ENCODE data around the gene WFIKKN1. TPM values are rescaled to one million over a fixed set of nuclear protein-coding genes. Genes with fewer than 3 reads are reported as not detected.
A peak's percentile ranks its signal among the peaks of the same experiment; 100 is the strongest.

The WFIKKN1 gene
- total RNA-seq, 1 experiment from 2014 or later, result 12.3 TPM

GRCh38 chr16:667780-668518 lies 37.2 kb downstream of the WFIKKN1 start, which contains the start of gene RHOT2 (continued):
- TF ChIP-seq ARID4B (CRISPR knock-in tag; IDR thresholded peaks at IDR 0.05; ENCODE audit: borderline replicate concordance), result peak; percentile 93
- TF ChIP-seq TP53 (CRISPR knock-in tag; IDR thresholded peaks at IDR 0.05), result peak; percentile 50; the same call in 1 of the 2 replicates
- TF ChIP-seq NR2C2 (CRISPR knock-in tag; IDR thresholded peaks at IDR 0.05), result no peak
- TF ChIP-seq FOXP4 (CRISPR knock-in tag; IDR thresholded peaks at IDR 0.05), result 0 out of 2 replicates have a peak, but pooled peaks have one; percentile 48
- TF ChIP-seq MYBL2 (CRISPR knock-in tag; IDR thresholded peaks at IDR 0.05), result peak; percentile 64; the same call in 1 of the 2 replicates
- TF ChIP-seq TEAD1 (CRISPR knock-in tag; IDR thresholded peaks at IDR 0.05), result peak; percentile 81; the same call in 1 of the 2 replicates
- TF ChIP-seq SP1 (CRISPR knock-in tag; conservative IDR thresholded peaks at IDR 0.05), result peak; percentile 97
- TF ChIP-seq ZNF532 (CRISPR knock-in tag; IDR thresholded peaks at IDR 0.05; ENCODE audit: borderline replicate concordance), result no peak
- no peak for TF ChIP-seq STAT6 (CRISPR knock-in tag; conservative IDR thresholded peaks at IDR 0.05; ENCODE audit: low read depth)
- no peak for TF ChIP-seq CDX4 (CRISPR knock-in tag; IDR thresholded peaks at IDR 0.05; ENCODE audit: borderline replicate concordance)
- TF ChIP-seq IRF1 (CRISPR knock-in tag; IDR thresholded peaks at IDR 0.05), result 0 out of 2 replicates have a peak, but pooled peaks have one; percentile 56
- TF ChIP-seq ZNF416 (CRISPR knock-in tag; IDR thresholded peaks at IDR 0.05), result no peak
- TF ChIP-seq JAZF1 (CRISPR knock-in tag; IDR thresholded peaks at IDR 0.05), result no peak
- no peak for TF ChIP-seq ZNF396 (CRISPR knock-in tag; IDR thresholded peaks at IDR 0.05; ENCODE audit: borderline replicate concordance)
- no peak; the same call in 1 of the 2 replicates for TF ChIP-seq AFF4 (CRISPR knock-in tag; IDR thresholded peaks at IDR 0.05; ENCODE audit: borderline replicate concordance)
- TF ChIP-seq KAT7 (CRISPR knock-in tag; IDR thresholded peaks at IDR 0.05; ENCODE audit: borderline replicate concordance), result peak; percentile 98
- TF ChIP-seq ATF1 (CRISPR knock-in tag; IDR thresholded peaks at IDR 0.05), result 0 out of 2 replicates have a peak, but pooled peaks have one; percentile 28
- peak; percentile 66; the same call in 1 of the 2 replicates for TF ChIP-seq EMX1 (CRISPR knock-in tag; IDR thresholded peaks at IDR 0.05)
